Smooth muscle cell (in vitro differentiated cells): ENCODE measurements around the gene MYCBPAP. TPM values are rescaled to one million over a fixed set of nuclear protein-coding genes. Genes with fewer than 3 reads are reported as not detected.

Source experiments
- DNase-seq: peaks from one replicate; lab custom pipeline; 2025; ENCODE audit not compliant: unreplicated experiment; lab: John Stamatoyannopoulos, UW
- H2AFZ ChIP-seq: fragments of 200-600 bp; sonication (generic); 2 replicates; pipeline ENCODE4 v1.6.0; 2016; ENCODE audit warnings: antibody characterized with exemption, low read depth, mild to moderate bottlenecking
- H3F3A ChIP-seq: fragments of 200-600 bp; sonication (generic); 2 replicates; pipeline ENCODE4 v1.6.0; 2017; ENCODE audit warnings: antibody characterized with exemption, low read depth
- H3K27ac ChIP-seq: fragments of 200-600 bp; sonication (generic); 2 replicates; pipeline ENCODE4 v1.5.1; 2016; ENCODE audit warnings: low read depth, mild to moderate bottlenecking
- H3K27me3 ChIP-seq: fragments of 200-600 bp; sonication (generic); 2 replicates; pipeline ENCODE4 v1.6.1; 2016; ENCODE audit warnings: low read depth, mild to moderate bottlenecking
- H3K36me3 ChIP-seq: fragments of 200-600 bp; sonication (generic); 2 replicates; pipeline ENCODE4 v1.5.1; 2016; ENCODE audit warnings: low read depth
- H3K4me1 ChIP-seq: fragments of 200-600 bp; sonication (generic); 2 replicates; pipeline ENCODE4 v1.5.1; 2016; ENCODE audit warnings: low read depth
- H3K4me2 ChIP-seq: fragments of 200-600 bp; sonication (generic); 2 replicates; pipeline ENCODE4 v1.6.0; 2016; ENCODE audit warnings: mild to moderate bottlenecking
- H3K4me3 ChIP-seq: fragments of 200-600 bp; sonication (generic); 2 replicates; pipeline ENCODE4 v1.5.1; 2016; ENCODE audit warnings: mild to moderate bottlenecking
- H3K79me2 ChIP-seq: fragments of 200-600 bp; sonication (generic); 2 replicates; pipeline ENCODE4 v1.6.0; 2016; ENCODE audit warnings: low read depth, mild to moderate bottlenecking
- H3K9ac ChIP-seq: fragments of 200-600 bp; sonication (generic); 2 replicates; pipeline ENCODE4 v1.6.0; 2016; ENCODE audit warnings: low read depth
- H3K9me3 ChIP-seq: fragments of 200-600 bp; sonication (generic); replicated peaks from 2 replicates; pipeline ENCODE4 v1.5.1; 2016; ENCODE audit warnings: low read depth
- H4K20me1 ChIP-seq: fragments of 200-600 bp; sonication (generic); 2 replicates; pipeline ENCODE4 v1.6.0; 2016; ENCODE audit warnings: low read depth
- WGBS: methylation state at CpG from one replicate; pipeline ENCODE4 v1.1.7; 2016; ENCODE audit warnings: low lambda C conversion rate; 5-methylcytosine and 5-hydroxymethylcytosine counted together
- polyA plus RNA-seq: library from polyadenylated mRNA; unstranded; fragments of >200 nt; fragmentation: Nextera tagmentation; extraction: Ambion mirVana; gene quantifications from 2 replicates; pipeline ENCODE4 v1.2.1, GENCODE V29; 2016
- total RNA-seq: library from RNA; depleted of rRNA; stranded (reverse); fragments of >200 nt; gene quantifications from 2 replicates; pipeline ENCODE4 v1.2.3, GENCODE V29; 2014
- TF ChIP-seq, protein P1 (sequence below): fragments of 200-600 bp; sonication (generic); IDR thresholded peaks from 2 replicates; pipeline ENCODE4 v1.5.1; 2017; ENCODE audit warnings: borderline replicate concordance, mild to moderate bottlenecking, antibody characterized with exemption; ENCODE audit not compliant: insufficient read depth, poor library complexity, severe bottlenecking

Gene MYCBPAP
- total and polyA plus RNA-seq, 2 experiments from 2014 or later, result 0.90 to 0.97 TPM

DNA sequence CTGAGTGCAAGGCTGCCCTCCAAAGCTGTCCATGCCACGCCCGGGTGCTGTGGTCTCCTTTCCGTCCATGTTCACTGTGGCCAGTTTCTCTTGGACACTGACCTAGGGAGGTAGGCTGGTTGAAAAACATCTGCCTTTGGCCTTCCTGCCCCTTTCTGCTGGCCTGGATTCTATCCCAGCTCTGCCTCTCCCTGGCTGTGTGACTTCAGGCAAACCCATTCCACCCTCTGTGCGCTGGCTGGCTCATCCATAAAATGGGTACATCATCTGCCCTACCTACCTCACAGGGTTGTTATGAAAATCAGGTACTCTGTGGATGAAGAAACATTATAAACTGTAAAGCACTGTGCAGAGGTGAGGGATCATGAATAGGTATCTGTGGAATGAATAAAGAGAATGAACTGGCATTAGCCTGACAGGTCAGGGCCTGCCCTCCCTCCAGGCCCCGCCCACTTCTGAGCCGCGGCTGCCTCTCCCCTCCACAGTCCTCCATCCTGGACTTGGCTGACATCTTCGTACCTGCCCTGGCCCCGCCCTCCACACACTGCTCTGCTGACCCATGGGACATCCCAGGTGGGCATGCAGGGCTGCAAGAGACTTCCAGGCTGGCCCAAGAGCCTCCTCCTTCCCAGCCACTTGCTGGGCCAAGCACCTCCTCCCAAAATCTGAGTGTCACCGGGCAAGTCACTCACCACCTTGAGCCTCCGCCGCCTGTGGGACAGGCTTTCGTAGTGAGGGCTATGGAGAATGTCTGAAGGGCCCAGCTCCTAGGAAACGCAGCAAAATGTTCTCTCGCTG, 31.7 kb downstream of the MYCBPAP start:
- peaks cover 14% of the 10 kb centered on the region for H3K4me1 ChIP-seq
- H3K4me2 ChIP-seq, result no peak overlapping the region
- TF ChIP-seq, protein P1, sequence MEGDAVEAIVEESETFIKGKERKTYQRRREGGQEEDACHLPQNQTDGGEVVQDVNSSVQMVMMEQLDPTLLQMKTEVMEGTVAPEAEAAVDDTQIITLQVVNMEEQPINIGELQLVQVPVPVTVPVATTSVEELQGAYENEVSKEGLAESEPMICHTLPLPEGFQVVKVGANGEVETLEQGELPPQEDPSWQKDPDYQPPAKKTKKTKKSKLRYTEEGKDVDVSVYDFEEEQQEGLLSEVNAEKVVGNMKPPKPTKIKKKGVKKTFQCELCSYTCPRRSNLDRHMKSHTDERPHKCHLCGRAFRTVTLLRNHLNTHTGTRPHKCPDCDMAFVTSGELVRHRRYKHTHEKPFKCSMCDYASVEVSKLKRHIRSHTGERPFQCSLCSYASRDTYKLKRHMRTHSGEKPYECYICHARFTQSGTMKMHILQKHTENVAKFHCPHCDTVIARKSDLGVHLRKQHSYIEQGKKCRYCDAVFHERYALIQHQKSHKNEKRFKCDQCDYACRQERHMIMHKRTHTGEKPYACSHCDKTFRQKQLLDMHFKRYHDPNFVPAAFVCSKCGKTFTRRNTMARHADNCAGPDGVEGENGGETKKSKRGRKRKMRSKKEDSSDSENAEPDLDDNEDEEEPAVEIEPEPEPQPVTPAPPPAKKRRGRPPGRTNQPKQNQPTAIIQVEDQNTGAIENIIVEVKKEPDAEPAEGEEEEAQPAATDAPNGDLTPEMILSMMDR, result no peak
- no peaks in the 10 kb centered on the region for H4K20me1 ChIP-seq
- no peak for DNase-seq
- WGBS, result 78% methylated on average over 14 of the region's 15 CpGs
- no peaks in the 10 kb centered on the region for H3K79me2 ChIP-seq
- H3K27ac ChIP-seq, result no peak overlapping the region
- no peak overlapping the region for H3K9ac ChIP-seq
- no peaks in the 10 kb centered on the region for H3K9me3 ChIP-seq
- no peak overlapping the region for H2AFZ ChIP-seq
- no peaks in the 10 kb centered on the region for H3F3A ChIP-seq
- H3K4me3 ChIP-seq, result no peak overlapping the region
- H3K36me3 ChIP-seq, result no peaks in the 10 kb centered on the region
- H3K27me3 ChIP-seq, result no peaks in the 10 kb centered on the region

DNA sequence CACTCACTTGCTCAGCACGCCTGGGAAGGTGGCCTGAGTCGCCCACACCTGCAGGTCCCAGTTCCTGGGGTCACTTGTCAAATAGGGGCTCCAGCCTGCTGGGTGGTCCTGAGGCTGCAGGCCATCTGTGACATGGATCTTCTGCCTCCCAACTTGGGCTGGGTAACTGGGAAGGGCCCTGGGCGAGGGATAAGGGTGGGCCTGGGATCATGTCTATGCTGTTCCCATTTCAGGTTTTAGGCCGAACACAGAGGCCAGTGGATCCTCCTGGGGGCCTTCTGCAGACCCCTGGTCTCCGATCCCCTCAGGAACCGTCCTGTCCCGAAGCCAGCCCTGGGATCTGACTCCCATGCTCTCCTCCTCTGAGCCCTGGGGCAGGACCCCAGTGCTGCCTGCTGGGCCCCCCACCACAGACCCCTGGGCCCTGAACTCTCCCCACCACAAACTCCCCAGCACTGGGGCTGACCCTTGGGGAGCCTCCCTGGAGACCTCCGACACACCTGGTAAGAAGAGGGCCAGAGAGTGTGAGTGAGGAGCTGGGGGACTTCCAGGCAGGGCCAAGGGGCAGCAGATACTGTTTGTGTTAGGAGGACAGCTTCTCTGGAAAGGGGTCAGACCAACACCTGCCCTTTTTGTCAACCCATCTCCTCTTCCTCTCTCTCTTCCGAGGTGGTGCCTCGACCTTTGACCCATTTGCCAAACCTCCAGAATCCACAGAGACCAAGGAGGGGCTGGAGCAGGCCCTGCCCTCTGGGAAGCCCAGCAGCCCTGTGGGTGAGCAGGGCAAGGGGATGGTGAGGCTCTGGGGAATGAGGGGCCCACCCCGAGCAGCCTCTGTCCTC, 32.5 kb downstream of the MYCBPAP start:
- no peaks in the 10 kb centered on the region for H3K36me3 ChIP-seq
- no peaks in the 10 kb centered on the region for H3K9me3 ChIP-seq
- no peak for DNase-seq
- 96% methylated on average over 8 of the region's 11 CpGs for WGBS
- peak overlapping the region; percentile 53 for H3K4me3 ChIP-seq
- H3K4me2 ChIP-seq, result peak overlapping the region; percentile 86
- H3K27me3 ChIP-seq, result no peaks in the 10 kb centered on the region
- no peaks in the 10 kb centered on the region for H3F3A ChIP-seq
- no peaks in the 10 kb centered on the region for H3K79me2 ChIP-seq
- TF ChIP-seq, protein P1, result no peak
- no peak overlapping the region for H3K27ac ChIP-seq
- peaks cover 14% of the 10 kb centered on the region for H3K4me1 ChIP-seq
- no peak overlapping the region for H2AFZ ChIP-seq
- H4K20me1 ChIP-seq, result no peaks in the 10 kb centered on the region
- no peak overlapping the region for H3K9ac ChIP-seq

DNA sequence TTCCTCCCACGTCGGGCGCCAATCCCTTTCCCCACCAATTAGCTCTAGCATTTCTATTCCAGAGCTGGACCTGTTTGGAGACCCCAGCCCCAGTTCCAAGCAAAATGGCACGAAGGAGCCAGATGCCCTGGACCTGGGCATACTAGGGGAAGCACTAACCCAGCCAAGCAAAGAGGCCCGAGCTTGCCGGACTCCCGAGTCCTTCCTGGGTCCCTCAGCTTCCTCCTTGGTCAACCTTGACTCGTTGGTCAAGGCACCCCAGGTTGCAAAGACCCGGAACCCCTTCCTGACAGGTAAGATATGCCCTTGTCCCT, 33.1 kb downstream of the MYCBPAP start:
- H3K9me3 ChIP-seq, result no peaks in the 10 kb centered on the region
- no peaks in the 10 kb centered on the region for H3K79me2 ChIP-seq
- TF ChIP-seq, protein P1, result no peak
- H4K20me1 ChIP-seq, result no peaks in the 10 kb centered on the region
- peak overlapping the region; percentile 76 for H2AFZ ChIP-seq
- peak overlapping the region; percentile 86 for H3K4me2 ChIP-seq
- peak overlapping the region; percentile 39 for H3K9ac ChIP-seq
- no peaks in the 10 kb centered on the region for H3K36me3 ChIP-seq
- 81% methylated on average over 9 of the region's 9 CpGs for WGBS
- H3K27ac ChIP-seq, result peak overlapping the region; percentile 2
- no peaks in the 10 kb centered on the region for H3F3A ChIP-seq
- H3K27me3 ChIP-seq, result no peaks in the 10 kb centered on the region
- DNase-seq, result no peak
- peaks cover 14% of the 10 kb centered on the region for H3K4me1 ChIP-seq
- peak overlapping the region; percentile 53 for H3K4me3 ChIP-seq
